Fibroblast of skin of back (primary cell): Measurements from ENCODE around the gene HES3.
"Not testable (repeated sequence)": the region's sequence is repeated elsewhere in the genome, so short reads cannot be mapped to it uniquely, and the experiment has no call there.

Experiments
- DNase-seq: peaks from one replicate; pipeline ENCODE4 v3.0.0-alpha.2; 2013

HES3 gene

DNA sequence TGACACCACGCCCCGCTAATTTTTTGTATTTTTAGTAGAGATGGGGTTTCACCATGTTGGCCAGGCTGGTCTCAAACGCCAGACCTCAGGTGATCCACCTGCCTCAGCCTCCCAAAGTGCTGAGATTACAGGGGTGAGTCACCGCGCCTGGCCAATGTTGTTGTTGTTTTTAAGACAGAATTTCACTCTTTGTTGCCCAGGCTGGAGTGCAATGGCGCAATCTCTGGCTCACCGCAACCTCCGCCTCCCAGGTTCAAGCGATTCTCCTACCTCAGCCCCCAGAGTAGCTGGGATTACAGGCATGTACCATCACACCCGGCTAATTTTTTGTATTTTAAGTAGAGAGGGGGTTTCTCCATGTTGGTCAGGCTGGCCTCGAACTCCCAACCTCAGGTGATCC is 24.3 kb upstream of the HES3 start:
- DNase-seq = not testable (repeated sequence)

DNA sequence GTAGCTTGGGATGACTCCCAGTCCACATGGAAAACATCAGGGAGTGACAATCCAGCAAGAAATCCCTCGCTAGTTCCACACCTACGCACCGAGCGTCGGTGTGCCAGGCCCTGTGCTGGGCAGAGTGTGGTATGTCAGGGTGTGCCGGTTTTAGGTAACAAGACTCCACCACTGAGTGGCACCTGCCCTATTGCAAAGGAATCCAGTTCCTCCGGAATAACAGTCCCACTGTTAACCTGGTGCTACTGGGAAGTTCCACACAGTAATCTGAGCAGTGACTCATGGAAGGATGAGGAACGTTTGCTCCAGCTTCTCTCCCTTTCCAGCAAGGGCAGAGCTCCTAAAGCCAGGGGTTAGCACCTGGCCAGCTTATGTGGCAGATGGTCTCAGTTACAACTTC is 23.7 kb upstream of the HES3 start:
- no peak for DNase-seq

DNA sequence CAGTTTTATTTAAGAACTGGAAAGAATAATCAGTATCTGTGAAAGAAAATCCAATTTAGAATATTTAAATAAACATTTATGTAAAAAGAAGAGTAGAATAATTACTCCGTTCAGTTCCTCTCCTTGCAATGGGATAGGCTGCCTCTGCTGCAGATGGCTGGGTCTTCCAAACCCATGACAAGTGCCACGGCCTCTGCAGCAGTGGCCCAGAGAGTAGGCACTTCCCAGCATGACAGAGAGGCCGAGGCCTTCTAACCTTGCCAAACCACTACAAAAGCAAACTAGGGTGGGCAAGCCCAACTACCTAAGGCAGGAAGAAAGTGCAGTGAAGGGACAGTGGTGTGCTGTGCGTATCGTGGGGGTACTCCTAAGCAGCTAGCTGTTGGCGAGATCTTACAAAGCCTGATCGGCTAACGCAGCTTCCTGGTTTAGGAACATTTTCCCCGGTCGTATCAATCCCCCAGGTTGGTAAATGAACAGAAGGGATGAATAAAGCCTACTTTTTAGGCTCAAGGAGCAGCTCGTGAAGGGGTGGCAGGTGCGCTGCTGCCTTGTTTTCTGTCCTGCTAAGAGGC is 22.7 kb upstream of the HES3 start:
- DNase-seq = no peak

DNA sequence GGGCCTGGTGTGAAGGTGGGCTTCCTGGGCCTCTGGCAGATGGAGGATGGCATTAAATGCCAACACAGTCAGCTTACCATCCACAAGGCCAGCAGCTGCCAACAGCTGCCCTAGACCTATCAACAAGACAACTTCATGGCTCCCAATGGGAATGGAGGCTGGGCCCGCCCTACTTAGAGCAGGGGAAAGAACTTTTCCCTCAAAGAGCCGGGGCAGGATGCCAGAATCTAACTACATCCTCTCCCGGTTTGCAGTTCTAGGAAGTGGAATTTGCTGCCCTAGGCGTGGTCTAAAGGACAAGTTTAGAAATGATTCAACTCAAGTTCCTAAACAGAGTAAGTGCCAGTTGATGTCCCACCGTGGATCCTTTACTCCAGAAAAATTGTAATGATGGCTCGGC is 21.3 kb upstream of the HES3 start:
- DNase-seq = peak; percentile 60

DNA sequence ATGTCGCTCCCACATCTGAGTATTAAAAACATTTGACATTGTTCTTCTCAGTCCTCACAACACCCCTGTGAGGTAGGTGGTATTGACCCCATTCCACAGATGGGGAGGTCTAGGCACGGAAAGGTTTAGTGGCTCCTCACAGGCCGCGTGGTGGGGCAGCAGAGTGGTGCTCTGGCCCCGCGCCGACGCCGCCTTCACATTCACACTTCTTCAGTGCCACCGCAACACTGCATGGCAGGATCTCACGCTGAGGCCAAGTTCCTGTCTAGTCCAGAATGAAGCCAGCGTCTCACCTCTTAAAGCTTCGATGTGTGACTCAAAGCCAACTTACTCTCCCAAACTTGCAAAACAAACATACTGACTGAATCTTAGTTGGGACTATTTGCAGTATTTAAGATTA is 20.4 kb upstream of the HES3 start:
- DNase-seq = no peak

DNA sequence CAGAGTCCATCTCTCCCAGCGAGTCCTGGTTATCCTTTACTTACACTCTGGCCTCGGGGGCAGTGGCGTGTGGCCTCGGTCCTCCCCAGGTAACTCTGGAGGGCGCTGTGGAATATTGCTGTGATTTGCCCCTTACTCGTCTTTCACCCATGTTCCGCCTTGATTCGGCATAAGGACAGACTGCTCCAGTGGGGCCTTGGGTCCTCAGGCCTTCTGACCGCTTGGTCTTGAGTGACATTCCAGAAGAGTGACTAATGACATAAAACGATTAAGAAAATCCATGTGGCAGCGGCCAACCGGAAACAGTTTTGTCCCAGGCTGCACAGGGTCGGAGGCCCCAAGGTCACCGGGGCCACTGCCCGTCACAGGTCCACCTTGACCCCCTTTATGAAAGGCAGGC is 19.3 kb upstream of the HES3 start:
- DNase-seq = no peak

DNA sequence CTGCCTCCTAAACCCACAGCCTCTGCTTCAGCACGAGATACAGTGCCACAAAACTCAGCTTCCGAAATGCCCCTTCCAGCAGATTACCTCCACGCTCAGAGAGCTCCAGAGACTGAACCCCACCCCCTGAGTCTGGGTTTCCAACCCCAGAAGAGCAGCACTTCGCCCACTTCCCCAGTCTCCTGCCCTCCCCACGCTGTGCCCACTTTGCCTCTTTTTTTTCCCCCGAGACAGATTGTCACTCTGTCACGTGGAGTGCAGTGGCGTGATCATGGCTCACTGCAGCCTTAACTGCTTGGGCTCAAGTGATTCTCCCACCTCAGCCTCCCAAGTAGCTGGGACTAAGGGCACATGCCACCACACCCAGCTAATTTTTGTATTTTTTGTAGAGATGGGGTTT is 18.3 kb upstream of the HES3 start:
- DNase-seq = no peak

DNA sequence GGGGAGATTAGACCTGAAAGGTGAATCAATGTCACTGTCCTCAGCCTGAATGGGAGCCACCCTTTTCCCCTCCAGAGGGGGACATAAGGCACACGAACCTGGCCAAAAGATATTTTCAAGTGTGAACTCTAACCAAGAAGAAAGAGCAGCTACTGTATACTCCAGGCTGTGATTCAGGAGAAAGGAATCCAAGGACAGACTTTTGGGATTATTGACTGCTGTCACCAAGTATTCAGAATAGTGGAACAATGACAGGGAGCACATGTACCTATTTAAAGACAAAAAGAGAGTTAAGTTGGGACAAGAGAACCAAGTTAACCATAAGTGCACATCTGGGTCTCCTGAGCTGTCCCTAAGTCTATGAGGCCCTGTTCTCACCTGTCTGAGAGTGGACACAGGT is 10.6 kb upstream of the HES3 start:
- DNase-seq = no peak

DNA sequence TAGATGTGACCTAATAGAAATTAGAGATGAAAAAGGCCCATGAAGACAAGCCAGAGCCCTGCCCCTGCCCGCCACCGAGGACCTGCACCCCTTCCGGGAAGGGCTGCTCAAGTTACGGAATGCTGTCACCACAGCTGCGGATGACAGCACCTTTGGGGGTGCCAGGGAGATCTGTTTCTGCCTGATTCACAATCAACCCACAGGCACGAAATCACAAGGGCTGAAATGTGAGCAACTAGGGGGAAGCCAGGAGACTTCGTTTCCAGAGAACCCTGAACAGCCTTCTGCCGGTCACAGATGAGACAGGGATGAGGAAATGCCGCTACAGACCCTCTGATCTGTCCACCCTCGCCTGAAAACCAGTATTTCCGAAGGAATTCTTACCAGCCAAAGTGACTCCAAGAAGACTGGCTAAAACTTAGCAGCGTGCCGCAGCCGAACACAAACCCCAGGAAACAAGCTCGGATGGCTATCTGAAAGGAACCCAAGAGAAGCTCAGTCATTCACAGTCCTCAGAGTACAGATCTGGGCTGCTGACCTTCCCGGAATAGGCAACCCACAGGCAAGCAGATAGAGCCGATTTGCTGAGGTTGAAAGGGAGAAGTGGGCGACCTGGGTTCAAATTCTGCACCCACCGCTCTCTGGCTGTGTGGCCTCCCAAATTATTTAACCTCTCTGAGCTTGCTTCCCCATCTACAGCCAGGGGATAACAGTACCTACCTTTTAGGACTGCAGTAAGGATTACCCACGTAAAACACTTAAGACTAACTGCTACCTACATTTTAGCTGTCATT is 9.3 kb upstream of the HES3 start:
- DNase-seq = no peak

DNA sequence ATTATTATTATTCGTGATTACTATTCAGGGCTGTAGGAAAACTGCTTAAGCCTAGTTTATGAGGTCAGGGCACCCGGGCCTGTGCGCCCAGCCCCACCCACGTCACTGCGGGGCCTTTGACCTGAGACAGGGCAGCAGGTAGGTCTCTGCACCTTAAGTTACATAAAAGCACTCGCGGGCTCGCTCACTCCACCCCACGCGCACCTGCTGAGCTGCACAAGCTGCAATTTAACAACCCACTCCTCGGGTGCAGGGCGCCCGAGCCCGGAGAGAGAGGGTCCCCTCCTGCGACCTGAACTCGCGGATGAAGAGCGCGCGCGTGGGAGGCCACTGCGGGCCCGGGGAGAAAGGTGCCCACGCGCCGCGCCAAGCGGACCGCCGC is 8.7 kb upstream of the HES3 start:
- no peak for DNase-seq

DNA sequence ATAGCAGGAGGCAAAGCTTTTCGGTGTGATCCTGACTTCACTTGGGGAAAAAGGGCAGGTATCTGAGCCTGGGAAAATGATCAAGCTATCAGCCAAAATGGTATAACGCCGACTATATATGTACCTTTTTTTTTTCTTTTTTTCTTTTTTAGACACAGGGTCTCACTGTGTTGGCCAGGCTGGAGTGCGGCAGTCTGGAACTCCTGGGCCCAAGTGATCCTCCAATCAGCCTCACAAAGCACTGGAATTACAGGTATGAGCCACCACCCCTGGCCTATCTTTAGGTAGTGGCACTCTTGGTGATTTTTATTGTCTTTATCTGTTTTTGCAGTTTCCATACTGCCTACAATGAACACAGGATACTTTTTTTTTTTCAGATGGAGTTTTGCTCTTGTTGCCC is 6.9 kb upstream of the HES3 start:
- DNase-seq = no peak

DNA sequence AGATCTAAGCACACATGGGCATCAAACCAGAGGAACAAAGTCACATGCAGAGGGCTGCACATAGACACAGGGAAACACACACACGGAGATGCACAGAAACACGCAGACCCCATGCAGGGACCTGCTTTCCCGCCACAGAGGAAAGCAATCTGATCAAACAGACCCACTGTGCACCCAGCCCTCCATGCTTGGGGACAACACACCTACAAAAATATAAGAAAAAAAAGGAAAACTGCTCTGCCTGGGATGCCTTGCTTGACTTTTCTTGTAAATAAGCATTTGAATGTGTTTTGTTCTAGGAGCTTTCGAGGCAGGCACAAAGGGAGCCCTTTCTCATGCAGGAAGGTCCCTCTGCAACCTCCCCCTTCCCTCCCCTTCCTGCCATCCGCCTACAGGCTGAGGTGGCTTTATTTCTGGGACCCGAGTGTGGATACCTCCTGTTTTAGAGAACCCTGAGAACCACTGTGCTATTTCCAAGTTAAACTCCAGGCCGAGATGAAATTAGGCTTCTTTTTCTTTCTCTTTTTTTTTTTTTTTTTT is 4.7 kb upstream of the HES3 start:
- no peak for DNase-seq

DNA sequence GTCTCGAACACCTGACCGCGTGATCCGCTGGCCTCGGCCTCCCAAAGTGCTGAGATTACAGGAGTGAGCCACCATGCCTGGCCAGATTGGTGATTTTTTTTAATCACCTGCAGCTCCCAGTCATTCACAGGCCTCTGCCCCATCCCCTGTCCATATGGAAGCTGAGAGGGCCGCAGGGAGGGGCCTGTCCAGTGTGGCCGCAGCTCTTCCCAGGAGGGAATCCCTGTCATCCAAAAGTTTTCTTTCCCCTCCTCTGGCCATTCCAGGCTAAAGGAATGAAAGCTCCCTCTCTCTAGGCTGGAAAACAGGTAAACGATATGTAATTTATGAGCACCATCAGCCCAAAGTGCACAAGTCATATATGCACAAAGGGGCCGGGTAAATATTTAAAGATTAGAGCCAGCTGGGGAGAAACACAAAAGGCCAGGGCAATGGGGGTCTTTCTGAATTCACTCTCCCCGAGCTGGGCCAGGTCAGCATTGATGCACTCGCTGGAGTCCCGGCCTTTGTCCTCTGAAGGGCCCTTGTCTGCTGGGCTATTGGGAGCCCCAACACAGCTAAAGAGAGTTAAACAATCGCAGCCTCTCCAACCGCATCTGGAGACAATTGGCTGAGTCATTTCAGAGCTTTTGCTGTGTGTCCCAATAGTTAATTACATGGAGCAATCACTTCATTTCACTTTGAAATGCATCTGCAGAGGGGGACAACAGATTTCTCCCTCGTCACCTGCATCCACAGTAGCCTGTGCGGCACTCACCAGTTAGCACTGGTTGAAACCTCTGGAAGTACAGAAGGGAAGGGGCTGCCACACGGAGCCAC is 3.8 kb upstream of the HES3 start:
- DNase-seq = no peak

DNA sequence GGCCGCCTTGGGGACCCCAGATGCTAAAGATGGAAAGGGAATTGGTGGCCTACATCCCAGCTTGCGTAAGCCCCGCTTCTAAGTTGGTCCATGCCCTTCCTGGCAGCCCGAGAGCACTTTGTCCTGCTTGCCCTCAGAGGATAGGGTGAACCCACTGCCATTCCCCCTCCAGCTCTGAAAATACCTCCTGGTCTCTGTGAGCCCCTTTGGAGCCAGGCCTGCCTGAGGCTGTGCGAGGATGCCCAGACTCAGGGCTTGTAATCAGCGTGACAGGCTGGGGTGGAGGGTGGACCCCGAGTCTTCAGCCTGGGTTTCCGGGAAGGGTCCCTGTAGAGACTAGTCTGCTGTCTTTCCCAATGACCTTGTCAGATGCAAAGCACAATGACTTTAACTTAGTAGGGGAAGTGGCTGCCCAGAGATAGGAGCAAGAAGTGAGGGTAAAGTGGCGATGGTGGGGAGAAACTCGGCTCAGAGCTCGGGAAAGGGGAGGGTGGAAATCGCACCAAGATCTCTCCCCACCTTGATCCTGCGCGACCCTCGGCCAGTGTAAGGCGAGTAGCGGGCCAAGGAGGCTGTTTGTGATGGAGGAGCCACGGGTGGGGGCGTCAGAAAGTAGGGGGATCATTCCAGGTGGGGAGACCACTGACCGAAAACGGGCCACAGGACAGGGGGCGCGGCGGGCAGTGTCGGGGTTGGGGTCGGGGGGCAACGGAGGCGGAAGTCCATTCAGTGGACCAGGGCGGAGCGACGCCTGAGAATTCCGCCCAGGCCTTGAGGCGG is 2.7 kb upstream of the HES3 start:
- DNase-seq = no peak

DNA sequence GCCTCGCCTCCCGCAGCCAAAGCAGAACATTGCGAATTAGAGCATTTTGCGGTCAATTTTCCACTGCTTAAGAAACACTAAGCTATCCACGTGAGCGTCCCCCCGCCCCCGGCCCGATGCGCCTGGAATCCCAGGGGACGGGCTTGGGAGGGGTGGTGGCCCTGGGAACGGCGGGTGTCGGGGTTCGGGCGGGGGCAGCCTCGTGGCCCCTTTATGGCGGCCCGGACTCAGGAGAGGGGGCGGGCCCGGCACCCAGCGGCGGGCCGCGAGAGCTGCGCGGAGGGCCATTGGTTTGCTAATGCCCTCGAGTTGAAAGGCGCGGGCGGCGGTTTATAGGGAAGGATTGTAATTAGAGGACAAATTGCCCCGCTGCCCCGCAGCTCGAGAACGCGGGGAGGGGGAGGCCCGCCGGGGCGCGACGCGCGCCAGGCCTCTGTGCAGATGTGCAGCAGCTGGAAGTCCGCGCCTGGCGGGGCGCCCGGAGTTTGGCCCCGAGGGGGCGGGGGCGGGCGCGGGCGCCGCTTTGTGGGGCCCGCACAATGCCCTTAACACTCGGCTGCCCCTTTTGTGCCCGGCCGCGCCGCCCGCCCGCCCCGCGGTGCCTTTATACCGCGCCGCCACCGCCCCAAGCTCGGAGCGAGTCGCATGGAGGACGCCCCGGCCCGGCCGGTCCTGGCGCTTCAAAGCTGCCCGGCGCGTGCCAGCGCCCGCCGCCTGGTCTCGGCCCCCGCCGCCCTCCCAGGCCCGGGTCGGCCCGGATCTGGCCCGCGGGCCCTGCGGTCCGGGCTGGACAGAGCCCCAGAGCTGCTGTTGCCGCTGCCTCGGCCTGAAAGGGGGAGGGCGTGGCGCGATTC is 1.9 kb upstream of the HES3 start:
- DNase-seq = no peak

DNA sequence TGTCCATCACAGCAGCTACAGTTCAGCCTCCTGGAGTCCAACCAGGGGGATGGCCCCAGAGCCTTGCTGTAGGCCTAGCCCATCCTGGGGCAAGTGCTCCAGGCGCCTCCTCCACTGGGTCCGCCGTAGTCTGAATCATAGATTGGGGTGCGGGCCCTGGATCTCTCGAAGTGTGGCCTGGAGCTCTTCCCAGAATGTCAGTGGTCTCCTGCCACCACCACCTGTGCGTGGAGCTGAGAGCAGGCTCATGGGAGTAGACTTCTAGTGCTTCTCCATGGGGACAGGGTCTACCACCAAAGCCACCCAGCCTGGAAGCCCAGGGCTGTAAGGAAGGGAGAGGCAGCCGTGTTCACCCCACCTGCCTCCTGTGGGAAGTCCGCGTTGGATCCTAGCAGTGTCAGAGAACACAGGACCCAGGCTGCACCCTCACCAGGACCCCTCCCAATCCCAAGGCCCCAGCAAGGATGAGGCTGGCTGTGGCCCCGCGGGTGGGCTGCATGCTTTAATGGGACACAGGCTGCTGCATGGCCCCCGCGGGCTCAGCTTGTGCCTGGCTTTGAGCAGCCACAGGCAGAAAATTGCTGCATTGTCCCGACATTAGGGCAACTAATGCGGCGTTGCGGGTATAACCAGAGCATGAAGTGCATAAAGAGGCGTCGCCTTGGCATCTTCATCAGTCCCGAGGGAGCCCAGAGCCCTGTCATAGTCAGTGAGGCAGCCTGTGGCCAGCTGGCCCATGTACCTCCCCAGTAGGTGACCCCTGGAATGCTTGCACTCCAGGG is 735 bp upstream of the HES3 start:
- no peak for DNase-seq

DNA sequence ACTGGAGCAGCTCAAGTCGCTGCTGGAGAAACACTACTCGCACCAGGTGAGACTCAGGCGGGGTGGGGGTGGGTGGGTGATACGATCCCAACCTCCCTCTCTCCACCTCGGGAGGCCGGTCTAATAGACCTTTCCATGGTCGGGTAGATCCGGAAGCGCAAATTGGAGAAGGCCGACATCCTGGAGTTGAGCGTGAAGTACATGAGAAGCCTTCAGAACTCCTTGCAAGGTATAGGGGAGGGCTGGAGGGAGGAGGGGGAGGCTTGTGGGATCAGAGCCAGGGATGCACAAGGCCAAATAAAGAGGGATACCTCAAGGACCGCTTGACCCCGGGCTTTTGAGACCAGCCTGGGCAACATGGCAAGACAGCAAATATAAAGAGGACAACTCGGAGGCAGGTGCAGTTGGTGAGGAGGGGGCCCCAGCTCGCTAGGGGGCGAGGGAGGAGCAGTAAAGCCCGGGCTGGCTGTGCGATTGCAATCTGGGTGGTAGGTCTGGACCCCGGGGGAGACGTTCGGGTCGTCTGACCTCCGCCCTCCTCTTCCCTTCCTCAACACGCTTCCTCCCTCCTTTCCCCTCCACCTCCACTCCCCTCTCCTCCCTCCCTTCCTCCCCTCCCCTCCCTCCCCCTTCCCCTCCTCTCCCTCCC is 546 bp downstream of the HES3 start:
- no peak for DNase-seq

DNA sequence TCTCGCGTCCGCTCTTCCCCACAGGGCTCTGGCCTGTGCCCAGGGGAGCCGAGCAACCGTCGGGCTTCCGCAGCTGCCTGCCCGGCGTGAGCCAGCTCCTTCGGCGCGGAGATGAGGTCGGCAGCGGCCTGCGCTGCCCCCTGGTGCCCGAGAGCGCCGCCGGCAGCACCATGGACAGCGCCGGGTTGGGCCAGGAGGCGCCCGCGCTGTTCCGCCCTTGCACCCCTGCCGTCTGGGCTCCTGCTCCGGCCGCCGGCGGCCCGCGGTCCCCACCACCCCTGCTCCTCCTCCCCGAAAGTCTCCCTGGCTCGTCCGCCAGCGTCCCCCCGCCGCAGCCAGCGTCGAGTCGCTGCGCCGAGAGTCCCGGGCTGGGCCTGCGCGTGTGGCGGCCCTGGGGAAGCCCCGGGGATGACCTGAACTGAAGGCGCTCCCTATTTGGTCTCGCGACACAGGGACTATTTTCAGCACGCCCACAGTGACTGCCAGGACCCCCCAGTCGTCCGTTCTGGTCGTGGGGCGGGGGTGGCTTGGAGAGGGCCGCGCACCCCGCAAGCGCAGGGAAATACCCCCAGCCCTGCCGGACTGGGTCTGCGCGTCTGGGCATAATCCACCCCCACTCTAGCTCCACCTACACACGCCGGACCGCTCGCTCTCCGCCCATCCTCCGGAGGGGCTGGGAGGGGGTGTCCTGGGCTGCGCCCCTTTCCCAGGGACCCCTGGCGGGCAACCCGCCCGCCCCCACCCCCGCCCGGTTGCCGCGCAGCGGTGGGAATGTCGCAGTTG is 1.3 kb downstream of the HES3 start:
- peak; percentile 75 for DNase-seq

DNA sequence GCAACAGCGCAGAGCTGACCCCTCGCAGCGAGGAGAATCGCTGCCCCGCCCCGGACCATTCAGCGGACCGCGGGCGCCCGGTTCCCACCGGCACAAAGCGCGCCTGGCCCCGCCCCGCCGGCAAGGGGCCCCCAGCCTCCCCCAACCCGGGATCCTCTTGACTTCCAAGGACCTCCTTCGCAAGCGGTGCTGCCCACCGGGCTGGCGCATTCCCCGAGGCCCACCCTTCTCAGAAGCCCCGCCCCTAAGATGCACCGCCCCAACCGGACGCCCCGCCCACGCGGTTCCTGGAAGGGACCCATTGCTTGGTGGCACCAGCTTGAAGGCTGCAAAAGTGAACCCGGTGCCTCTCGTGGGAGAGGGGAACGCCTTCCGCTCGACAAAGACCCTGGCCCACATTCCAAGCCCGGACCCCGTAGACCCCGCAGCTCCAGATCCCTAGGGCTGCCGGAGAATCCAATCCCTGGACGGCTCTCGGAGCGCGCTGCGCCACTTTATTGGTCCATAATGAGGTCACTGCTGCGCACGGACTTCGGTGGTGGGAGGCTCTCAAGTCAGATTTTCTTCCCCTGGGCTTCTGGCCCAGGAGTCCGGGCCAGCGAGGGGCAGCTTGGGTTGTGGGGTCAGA is 2.0 kb downstream of the HES3 start:
- DNase-seq = no peak
